Kidney (tissue), 14 donors: ENCODE measurements around the gene MPPED1. TPM values are rescaled to one million over a fixed set of nuclear protein-coding genes. Genes with fewer than 3 reads are reported as not detected.

Experiments
- DNase-seq, 5 donors: peaks; one replicate each; pipeline ENCODE4 v3.0.0-alpha.2; 2013 to 2020
- FAIRE-seq: peaks from 2 replicates; lab custom pipeline; 2012; peaks lifted over from hg19 to GRCh38; lab: Jason Lieb, UNC
- H3K27ac ChIP-seq, 2 donors: one replicate each; pipeline ENCODE4 v1.7.0; 2013; ENCODE audit warnings: low read depth in 2 of 2, low read length in 2 of 2, inconsistent platforms in 1 of 2
- H3K27me3 ChIP-seq: one replicate; pipeline ENCODE4 v1.7.1; 2013; ENCODE audit warnings: low read length, inconsistent platforms; ENCODE audit not compliant: control insufficient read depth, insufficient read depth
- H3K36me3 ChIP-seq, 3 donors: one replicate each; pipeline versions ENCODE4 v1.7.0 to v1.7.1; 2013; ENCODE audit warnings: low read length in 3 of 3, control low read depth in 1 of 3, inconsistent platforms in 1 of 3; ENCODE audit not compliant: insufficient read depth in 3 of 3, control insufficient read depth in 2 of 3
- H3K4me1 ChIP-seq, 3 donors: one replicate each; pipeline versions ENCODE4 v1.7.0 to v1.7.1; 2013; ENCODE audit warnings: low read length in 3 of 3, inconsistent platforms in 1 of 3, low read depth in 1 of 3; ENCODE audit not compliant: control insufficient read depth in 2 of 3, insufficient read depth in 2 of 3
- H3K4me3 ChIP-seq, 3 donors: one replicate each; pipeline versions ENCODE4 v1.7.0 to v1.8.1; 2013; ENCODE audit warnings: low read length in 3 of 3, control low read depth in 1 of 3, inconsistent platforms in 1 of 3
- H3K9ac ChIP-seq, 3 donors: one replicate each; pipeline versions ENCODE4 v1.7.0 to v1.7.1; 2013; ENCODE audit warnings: low read length in 3 of 3, control low read depth in 1 of 3, inconsistent platforms in 1 of 3
- H3K9me3 ChIP-seq, 3 donors: one replicate each; pipeline versions ENCODE4 v1.7.0 to v1.7.1; 2013; ENCODE audit warnings: low read length in 3 of 3, control low read depth in 1 of 3, inconsistent platforms in 1 of 3; ENCODE audit not compliant: control insufficient read depth in 2 of 3, insufficient read depth in 1 of 3
- intact Hi-C: fragments of 100-400 bp; cut with DNase I; formaldehyde crosslinking; loops from one replicate; pipeline ENCODE4 v1.11.1; 2022
- polyA plus RNA-seq: library from polyadenylated mRNA; stranded (reverse); fragments of 350-450 nt; fragmentation: Illumina TruSeq; extraction: RNeasy Lipid Tissue Mini Kit (QIAGEN cat#74804); gene quantifications from one replicate; pipeline ENCODE4 v1.2.3, GENCODE V29; 2014; ENCODE audit warnings: low read depth, low replicate concordance; ENCODE audit not compliant: insufficient read depth
- total RNA-seq: library from RNA; stranded (reverse); fragmentation: NEBNext Ultra II Directional; extraction: Animal tissue kit (Norgen Biotek cat#: 25700); gene quantifications from one replicate; pipeline ENCODE4 v1.2.1, GENCODE V29; 2021
- TF ChIP-seq, protein P1 (sequence below): IDR thresholded peaks from 3 replicates; pipeline ENCODE4 v1.5.1; 2012; ENCODE audit warnings: mild to moderate bottlenecking, moderate library complexity, borderline replicate concordance; ENCODE audit not compliant: insufficient read depth; ENCODE audit errors: extremely low read depth
- donor health status: control.
- donor health status: control.
- donor health status: control.
- donor health status: control.
- donor health status: control.
- donor health status: DM: yes; HTN: yes; CAD: no.
- donor health status: Normal renal cell carcinoma (clear cell type).

The MPPED1 gene
- total and polyA plus RNA-seq, 2 donors from 2014 or later = not detected

DNA sequence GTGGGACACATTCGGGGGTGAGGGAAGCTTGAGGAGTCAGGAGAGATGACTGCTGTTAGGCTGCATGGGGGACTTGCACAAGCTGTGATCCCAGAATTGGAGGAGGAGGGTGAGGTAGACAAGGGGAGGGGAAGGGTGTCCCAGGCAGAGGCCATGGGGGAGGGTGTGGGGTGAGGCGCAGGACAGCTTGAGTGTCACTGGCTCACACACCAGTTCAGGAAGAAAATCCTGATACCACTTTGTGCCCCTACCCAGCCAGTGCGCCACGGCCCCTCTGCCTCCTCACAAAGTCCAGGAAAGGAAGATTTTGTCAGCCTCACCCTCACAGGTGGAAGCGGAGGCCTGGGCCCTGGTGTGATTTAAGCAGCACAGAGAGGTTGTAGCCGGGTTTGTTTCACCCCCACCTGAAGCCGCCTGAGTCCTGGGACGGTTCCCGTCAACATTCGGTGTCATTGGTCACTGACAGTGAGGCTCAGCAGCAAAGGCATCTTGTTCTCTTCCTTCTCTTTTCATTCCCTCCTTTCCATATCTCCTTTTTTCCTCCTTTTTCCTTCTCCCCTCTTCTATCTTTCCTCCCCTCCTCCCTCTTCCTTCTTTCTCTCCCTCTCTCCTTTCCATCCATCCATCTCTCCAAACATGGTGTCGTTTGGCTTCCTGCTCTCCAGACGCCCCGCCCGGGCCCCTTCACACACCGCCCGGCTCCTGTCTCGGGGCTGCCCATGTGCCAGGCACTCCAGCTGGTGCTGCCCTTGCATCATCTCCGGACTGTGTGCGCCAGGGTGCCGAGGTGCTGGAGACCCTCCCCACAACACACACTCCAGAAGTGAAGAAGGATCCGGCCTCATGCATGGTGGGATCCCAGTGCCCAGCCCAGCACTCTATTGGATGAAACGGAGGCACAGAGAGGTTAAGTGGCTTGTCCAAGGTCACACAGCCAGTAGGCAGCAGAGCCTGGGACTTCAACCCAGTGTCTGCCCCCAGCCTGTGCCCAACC lies 89.3 kb downstream of the MPPED1 start:
- Histone ChIP-seq H3K9ac (no peak overlapping the region), H3K4me3 (no peak overlapping the region), H3K9me3 (peaks cover 0 to 2% (median 0%) of the 10 kb centered on the region in 3 donors), H3K27ac (no peak overlapping the region), H3K27me3 (no peaks in the 10 kb centered on the region), H3K36me3 (no peaks in the 10 kb centered on the region), H3K4me1 (no peaks in the 10 kb centered on the region)
- FAIRE-seq (no peak), DNase-seq (peak in 1 of 5 donors; percentile 38)
- TF ChIP-seq, protein P1, sequence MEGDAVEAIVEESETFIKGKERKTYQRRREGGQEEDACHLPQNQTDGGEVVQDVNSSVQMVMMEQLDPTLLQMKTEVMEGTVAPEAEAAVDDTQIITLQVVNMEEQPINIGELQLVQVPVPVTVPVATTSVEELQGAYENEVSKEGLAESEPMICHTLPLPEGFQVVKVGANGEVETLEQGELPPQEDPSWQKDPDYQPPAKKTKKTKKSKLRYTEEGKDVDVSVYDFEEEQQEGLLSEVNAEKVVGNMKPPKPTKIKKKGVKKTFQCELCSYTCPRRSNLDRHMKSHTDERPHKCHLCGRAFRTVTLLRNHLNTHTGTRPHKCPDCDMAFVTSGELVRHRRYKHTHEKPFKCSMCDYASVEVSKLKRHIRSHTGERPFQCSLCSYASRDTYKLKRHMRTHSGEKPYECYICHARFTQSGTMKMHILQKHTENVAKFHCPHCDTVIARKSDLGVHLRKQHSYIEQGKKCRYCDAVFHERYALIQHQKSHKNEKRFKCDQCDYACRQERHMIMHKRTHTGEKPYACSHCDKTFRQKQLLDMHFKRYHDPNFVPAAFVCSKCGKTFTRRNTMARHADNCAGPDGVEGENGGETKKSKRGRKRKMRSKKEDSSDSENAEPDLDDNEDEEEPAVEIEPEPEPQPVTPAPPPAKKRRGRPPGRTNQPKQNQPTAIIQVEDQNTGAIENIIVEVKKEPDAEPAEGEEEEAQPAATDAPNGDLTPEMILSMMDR = no peak
- intact Hi-C loops = no loop called here

DNA sequence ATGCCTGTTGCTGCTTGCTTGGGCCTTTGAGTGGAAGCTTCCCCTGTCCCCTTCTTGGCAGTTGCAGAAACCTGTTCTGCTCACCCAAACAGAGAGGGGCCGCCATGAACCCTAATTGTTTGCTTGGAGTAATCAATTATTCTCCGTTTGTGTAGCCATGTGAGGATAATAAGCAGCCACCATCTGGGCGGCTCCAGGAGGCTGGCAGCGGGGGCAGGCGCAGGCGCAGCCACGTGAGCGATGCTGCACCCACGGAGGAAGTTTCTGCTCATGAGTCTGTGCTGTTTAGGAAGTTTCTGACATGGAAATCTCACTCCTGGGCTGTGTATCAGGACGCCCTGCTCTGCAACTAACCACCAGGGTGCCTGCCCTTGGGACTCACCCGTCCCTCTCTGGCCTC lies 90.1 kb downstream of the MPPED1 start:
- FAIRE-seq = no peak
- DNase-seq = peak in 1 of 5 donors; percentile 25
- no peak overlapping the region for H3K9ac ChIP-seq

GRCh38 chr22:43502306-43502874 lies 90.6 kb downstream of the MPPED1 start:
- no peak overlapping the region for H3K4me3 ChIP-seq

More for the DNA sequence above, 90.1 kb downstream of the MPPED1 start:
- Histone ChIP-seq H3K4me1 (no peaks in the 10 kb centered on the region), H3K27me3 (no peaks in the 10 kb centered on the region), H3K9me3 (peaks cover 0 to 2% (median 0%) of the 10 kb centered on the region in 3 donors), H3K36me3 (no peaks in the 10 kb centered on the region), H3K27ac (no peak overlapping the region), H3K4me3 (no peak overlapping the region)
- TF ChIP-seq, protein P1 = no peak
- intact Hi-C loops = no loop called here

More at GRCh38 chr22:43502306-43502874, 90.6 kb downstream of the MPPED1 start:
- TF ChIP-seq, protein P1 = no peak
- no peak overlapping the region for H3K27ac ChIP-seq
- FAIRE-seq (no peak), DNase-seq (peak in 1 of 5 donors; percentile 47)
- no peaks in the 10 kb centered on the region for H3K36me3 ChIP-seq
- intact Hi-C loops = no loop called here
- H3K4me1 ChIP-seq = no peaks in the 10 kb centered on the region
- H3K27me3 ChIP-seq = no peaks in the 10 kb centered on the region
- no peak overlapping the region for H3K9ac ChIP-seq
- peaks cover 0 to 2% (median 0%) of the 10 kb centered on the region in 3 donors for H3K9me3 ChIP-seq
